GM18868 (cell line): Measurements from ENCODE around the gene ZG16.

ENCODE experiments used
- ATAC-seq: cut with Tn5 transposase; IDR thresholded peaks from one replicate; pipeline ENCODE4 v1.9.1; 2021; ENCODE audit warnings: mild to moderate bottlenecking, moderate library complexity; ENCODE audit not compliant: unreplicated experiment

The ZG16 gene

GRCh38 chr16:29820271-29820701 lies 42.2 kb downstream of the ZG16 start, which contains the start of gene MVP:
TSS of gene MVP (plus strand) at chr16:29820462. CDS start at chr16:29830550, 10,088 bp downstream.
- no peak for ATAC-seq

GRCh38 chr16:29820730-29821642 lies 42.9 kb downstream of the ZG16 start:
- peak; percentile 53 for ATAC-seq

- ATAC-seq, result no peak
Observed at GRCh38 chr16:29821643-29822115, 43.6 kb downstream of the ZG16 start.

GRCh38 chr16:29824589-29825144 lies 46.6 kb downstream of the ZG16 start:
- ATAC-seq, result no peak

- ATAC-seq, result no peak
Observed at GRCh38 chr16:29825145-29826044, 47.3 kb downstream of the ZG16 start.

- ATAC-seq, result no peak
Observed at GRCh38 chr16:29826342-29826695, 48.3 kb downstream of the ZG16 start.

GRCh38 chr16:29830774-29831173 lies 52.7 kb downstream of the ZG16 start:
- ATAC-seq, result no peak

- ATAC-seq, result no peak
Observed at GRCh38 chr16:29831490-29831889, 53.4 kb downstream of the ZG16 start.
